Fibroblast of mammary gland (primary cell): ENCODE measurements around the gene PACRG.
A peak's percentile ranks its signal among the peaks of the same experiment; 100 is the strongest.

Experiments
- DNase-seq: peaks from one replicate; pipeline ENCODE4 v3.0.0-alpha.2; 2010; ENCODE audit warnings: low read depth
- H3K4me3 ChIP-seq: 2 replicates; pipeline ENCODE4 v1.5.1; 2011; ENCODE audit warnings: low read depth, mild to moderate bottlenecking, low read length, moderate library complexity; ENCODE audit not compliant: control insufficient read depth
- CTCF ChIP-seq: conservative IDR thresholded peaks from 2 replicates; pipeline ENCODE4 v1.5.1; 2011; ENCODE audit warnings: low read depth, low read length, inconsistent platforms; ENCODE audit not compliant: control insufficient read depth, insufficient read depth

Gene PACRG

DNA sequence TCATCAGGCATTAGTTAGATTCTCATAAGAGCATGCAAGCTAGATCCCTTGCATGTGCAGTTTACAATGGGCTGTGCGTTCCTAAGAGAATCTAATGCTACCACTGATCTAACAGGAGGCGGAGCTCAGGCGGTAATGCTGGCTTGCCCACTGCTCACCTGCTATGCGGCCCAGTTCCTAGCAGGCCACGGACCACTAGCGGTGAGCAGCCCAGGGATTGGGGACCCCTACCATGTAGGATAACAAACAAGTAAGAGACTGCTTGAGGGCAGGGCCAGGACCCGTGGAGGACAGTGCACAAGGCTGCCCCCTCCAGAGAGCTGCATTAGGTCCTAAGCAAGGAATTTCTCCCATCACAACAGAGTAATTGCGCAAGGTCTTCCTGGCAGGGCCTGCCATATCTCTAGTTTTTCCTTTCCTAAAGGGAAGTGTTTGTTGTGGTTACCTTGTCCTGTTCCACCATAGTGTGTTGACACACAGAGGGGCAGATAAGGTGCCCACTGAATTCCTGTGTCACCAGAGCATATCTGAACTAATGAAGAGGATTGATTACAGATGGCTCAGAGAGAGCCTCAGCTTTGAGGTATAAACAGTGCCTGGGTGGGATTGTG lies 58.0 kb downstream of the PACRG start:
- no peak for DNase-seq
- H3K4me3 ChIP-seq, result no peak overlapping the region
- no peak for TF ChIP-seq CTCF

DNA sequence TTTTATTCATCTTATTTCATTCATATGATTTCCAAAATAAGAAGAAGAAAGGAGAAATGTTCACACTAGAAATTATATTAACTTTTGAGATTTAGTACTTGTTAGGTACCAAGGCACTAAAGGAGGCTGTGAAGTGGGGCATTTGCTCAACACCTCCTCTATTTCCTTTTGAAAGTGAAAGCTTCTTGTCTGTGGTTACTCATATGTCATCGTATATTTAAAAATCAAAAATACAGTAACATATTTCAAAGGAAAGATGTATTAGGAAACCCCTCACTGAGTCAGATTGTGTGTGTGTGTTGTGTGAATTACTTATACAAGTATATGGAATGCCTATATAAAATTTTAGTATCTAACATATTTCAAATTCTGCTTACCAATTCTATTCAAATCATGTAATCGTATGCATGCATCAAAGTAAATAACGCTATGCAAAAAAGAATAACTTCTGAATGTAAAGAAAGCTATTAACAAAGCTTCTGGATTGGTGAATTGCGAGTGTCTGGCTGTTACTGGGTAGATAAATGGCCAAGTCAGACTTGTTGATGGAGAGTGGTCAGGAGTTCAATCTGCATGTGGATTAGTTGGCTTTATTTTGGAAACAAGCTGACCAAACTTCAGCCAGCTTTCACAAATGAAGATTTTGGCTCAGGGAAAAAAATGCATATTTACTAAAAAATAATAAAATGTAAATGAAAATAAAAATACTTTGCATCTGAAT lies 70.9 kb downstream of the PACRG start:
- no peak overlapping the region for H3K4me3 ChIP-seq
- no peak for TF ChIP-seq CTCF
- DNase-seq, result peak; percentile 5

DNA sequence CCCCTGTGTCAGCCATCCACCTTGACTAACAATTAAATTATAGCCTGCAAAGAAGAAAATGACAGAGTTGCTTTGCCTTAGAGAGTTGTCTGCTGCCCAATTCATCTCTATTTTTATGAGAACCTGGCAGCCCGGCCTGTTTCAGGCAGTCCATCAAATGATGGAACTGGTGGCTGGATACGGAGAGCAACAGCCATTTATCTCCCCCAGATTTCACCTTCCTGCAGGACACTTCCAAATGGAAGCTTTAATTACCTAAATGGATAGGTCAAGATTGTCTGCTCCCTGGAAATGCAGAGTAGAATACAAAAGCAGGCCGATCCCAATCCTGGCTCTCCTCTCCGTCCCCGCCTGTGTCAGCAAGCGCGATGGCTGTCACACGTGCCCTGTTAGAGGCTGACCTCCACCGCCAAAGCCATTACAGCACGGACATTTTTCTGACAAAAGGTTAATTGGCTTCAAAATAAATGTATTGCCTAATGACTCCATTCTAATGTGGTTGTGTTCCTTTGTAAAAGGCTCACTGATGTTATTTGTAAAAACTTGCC lies 86.7 kb downstream of the PACRG start:
- no peak for TF ChIP-seq CTCF
- DNase-seq, result no peak
- no peak overlapping the region for H3K4me3 ChIP-seq

GRCh38 chr6:162817196-162817595 lies 89.4 kb downstream of the PACRG start:
- H3K4me3 ChIP-seq, result no peak overlapping the region
- DNase-seq, result no peak
- no peak for TF ChIP-seq CTCF

DNA sequence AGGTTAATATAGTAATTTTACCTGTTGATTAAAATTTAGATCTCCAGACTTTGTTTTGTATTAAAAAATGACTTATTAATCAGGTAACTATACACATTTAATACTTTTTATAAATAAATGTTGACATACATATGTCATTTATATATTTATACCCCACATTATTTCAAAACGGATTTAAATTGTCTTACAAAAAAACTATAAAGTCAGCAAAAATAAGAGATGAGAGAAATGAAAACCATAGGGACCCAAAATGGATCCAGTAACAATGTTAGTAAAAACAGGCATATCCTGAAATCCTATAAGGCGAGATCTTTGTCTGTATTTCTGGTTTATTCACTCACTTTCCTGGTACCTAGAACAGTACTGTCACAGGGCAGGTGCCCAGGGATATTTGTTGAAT lies 91.5 kb downstream of the PACRG start:
- no peak for TF ChIP-seq CTCF

GRCh38 chr6:162821102-162821501 lies 93.3 kb downstream of the PACRG start:
- TF ChIP-seq CTCF, result no peak
- no peak for DNase-seq
- H3K4me3 ChIP-seq, result no peak overlapping the region

More for the DNA sequence above, 91.5 kb downstream of the PACRG start:
- no peak overlapping the region for H3K4me3 ChIP-seq
- no peak for DNase-seq
